KMS-11 (cell line): ENCODE data around the gene KDSR.

ENCODE experiments used
- H2AFZ ChIP-seq: fragments of 200-600 bp; sonication (generic); 2 replicates; pipeline ENCODE4 v1.6.1; 2016; ENCODE audit warnings: antibody characterized with exemption, mixed run types, low read depth
- H3K27ac ChIP-seq: fragments of 200-600 bp; sonication (generic); 2 replicates; pipeline ENCODE4 v1.6.1; 2016; ENCODE audit warnings: mild to moderate bottlenecking, mixed run types
- H3K27me3 ChIP-seq: fragments of 200-600 bp; sonication (generic); 2 replicates; pipeline ENCODE4 v1.6.1; 2017; ENCODE audit warnings: mild to moderate bottlenecking, low read depth, mixed run types, moderate library complexity; ENCODE audit not compliant: insufficient read depth
- H3K36me3 ChIP-seq: fragments of 200-600 bp; sonication (generic); 2 replicates; pipeline ENCODE4 v1.6.1; 2017; ENCODE audit warnings: mild to moderate bottlenecking, mixed run types; ENCODE audit not compliant: insufficient read depth
- H3K4me1 ChIP-seq: fragments of 200-600 bp; sonication (generic); 2 replicates; pipeline ENCODE4 v1.6.1; 2016; ENCODE audit warnings: mild to moderate bottlenecking, low read depth, mixed run types; ENCODE audit not compliant: poor library complexity, severe bottlenecking
- H3K4me2 ChIP-seq: fragments of 200-600 bp; sonication (generic); 2 replicates; pipeline ENCODE4 v1.7.0; 2016; ENCODE audit warnings: mild to moderate bottlenecking, mixed run types
- H3K4me3 ChIP-seq: fragments of 200-600 bp; sonication (generic); IDR thresholded peaks from 2 replicates; pipeline ENCODE4 v1.6.1; 2017; ENCODE audit warnings: low read depth, low read length, mixed read lengths; ENCODE audit not compliant: insufficient read depth
- H3K79me2 ChIP-seq: fragments of 200-600 bp; sonication (generic); 2 replicates; pipeline ENCODE4 v1.6.1; 2016; ENCODE audit warnings: low read depth, mixed run types; ENCODE audit not compliant: insufficient read depth
- H3K9ac ChIP-seq: fragments of 200-600 bp; sonication (generic); 2 replicates; pipeline ENCODE4 v1.6.1; 2016; ENCODE audit warnings: mild to moderate bottlenecking, mixed run types
- H4K20me1 ChIP-seq: fragments of 200-600 bp; sonication (generic); 2 replicates; pipeline ENCODE4 v1.6.1; 2016; ENCODE audit warnings: mild to moderate bottlenecking, mixed run types; ENCODE audit not compliant: insufficient read depth
- TF ChIP-seq, protein P1 (sequence below): fragments of 200-600 bp; sonication (generic); conservative IDR thresholded peaks from 2 replicates; pipeline ENCODE4 v1.6.1; 2017; ENCODE audit warnings: low read depth, mild to moderate bottlenecking, antibody characterized with exemption, low read length, moderate library complexity, mixed read lengths

Gene KDSR

DNA sequence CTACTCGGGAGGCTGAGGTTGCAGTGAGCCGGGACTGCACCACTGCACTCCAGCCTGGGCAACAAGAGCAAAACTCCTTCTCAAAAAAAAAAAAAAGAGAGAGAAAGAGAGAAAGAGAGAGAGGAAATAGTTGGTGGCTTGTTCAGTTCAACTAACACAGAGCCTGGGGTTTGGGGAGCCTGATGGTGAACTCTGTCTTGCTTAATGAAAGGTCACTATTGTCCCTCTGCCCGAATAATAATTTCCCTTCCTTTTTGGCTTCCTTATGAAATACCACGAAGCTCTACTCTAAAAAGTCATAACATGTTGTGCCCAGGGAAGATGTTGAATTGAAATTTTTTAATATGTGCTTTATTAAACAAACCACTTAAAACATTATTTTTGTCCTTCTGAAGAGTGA lies 64.8 kb downstream of the KDSR start:
- Histone ChIP-seq H3K4me2 (no peak overlapping the region), H3K79me2 (peaks cover 91% of the 10 kb centered on the region; the same call in 1 of the 2 replicates), H3K36me3 (no peaks in the 10 kb centered on the region)

GRCh38 chr18:63301434-63301833 lies 65.6 kb downstream of the KDSR start:
- Histone ChIP-seq H3K4me3 (no peak overlapping the region), H3K4me2 (no peak overlapping the region), H4K20me1 (no peaks in the 10 kb centered on the region), H2AFZ (no peak overlapping the region), H3K27ac (no peak overlapping the region), H3K9ac (no peak overlapping the region), H3K79me2 (peaks cover 84% of the 10 kb centered on the region; the same call in 1 of the 2 replicates), H3K27me3 (no peaks in the 10 kb centered on the region), H3K36me3 (no peaks in the 10 kb centered on the region), H3K4me1 (peaks cover 67% of the 10 kb centered on the region)
- TF ChIP-seq, protein P1, sequence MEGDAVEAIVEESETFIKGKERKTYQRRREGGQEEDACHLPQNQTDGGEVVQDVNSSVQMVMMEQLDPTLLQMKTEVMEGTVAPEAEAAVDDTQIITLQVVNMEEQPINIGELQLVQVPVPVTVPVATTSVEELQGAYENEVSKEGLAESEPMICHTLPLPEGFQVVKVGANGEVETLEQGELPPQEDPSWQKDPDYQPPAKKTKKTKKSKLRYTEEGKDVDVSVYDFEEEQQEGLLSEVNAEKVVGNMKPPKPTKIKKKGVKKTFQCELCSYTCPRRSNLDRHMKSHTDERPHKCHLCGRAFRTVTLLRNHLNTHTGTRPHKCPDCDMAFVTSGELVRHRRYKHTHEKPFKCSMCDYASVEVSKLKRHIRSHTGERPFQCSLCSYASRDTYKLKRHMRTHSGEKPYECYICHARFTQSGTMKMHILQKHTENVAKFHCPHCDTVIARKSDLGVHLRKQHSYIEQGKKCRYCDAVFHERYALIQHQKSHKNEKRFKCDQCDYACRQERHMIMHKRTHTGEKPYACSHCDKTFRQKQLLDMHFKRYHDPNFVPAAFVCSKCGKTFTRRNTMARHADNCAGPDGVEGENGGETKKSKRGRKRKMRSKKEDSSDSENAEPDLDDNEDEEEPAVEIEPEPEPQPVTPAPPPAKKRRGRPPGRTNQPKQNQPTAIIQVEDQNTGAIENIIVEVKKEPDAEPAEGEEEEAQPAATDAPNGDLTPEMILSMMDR, result no peak

More for the DNA sequence above, 64.8 kb downstream of the KDSR start:
- Histone ChIP-seq H4K20me1 (no peaks in the 10 kb centered on the region), H3K27ac (no peak overlapping the region), H2AFZ (no peak overlapping the region), H3K4me1 (peaks cover 73% of the 10 kb centered on the region), H3K4me3 (no peak overlapping the region), H3K9ac (no peak overlapping the region), H3K27me3 (no peaks in the 10 kb centered on the region)
- TF ChIP-seq, protein P1, result no peak

DNA sequence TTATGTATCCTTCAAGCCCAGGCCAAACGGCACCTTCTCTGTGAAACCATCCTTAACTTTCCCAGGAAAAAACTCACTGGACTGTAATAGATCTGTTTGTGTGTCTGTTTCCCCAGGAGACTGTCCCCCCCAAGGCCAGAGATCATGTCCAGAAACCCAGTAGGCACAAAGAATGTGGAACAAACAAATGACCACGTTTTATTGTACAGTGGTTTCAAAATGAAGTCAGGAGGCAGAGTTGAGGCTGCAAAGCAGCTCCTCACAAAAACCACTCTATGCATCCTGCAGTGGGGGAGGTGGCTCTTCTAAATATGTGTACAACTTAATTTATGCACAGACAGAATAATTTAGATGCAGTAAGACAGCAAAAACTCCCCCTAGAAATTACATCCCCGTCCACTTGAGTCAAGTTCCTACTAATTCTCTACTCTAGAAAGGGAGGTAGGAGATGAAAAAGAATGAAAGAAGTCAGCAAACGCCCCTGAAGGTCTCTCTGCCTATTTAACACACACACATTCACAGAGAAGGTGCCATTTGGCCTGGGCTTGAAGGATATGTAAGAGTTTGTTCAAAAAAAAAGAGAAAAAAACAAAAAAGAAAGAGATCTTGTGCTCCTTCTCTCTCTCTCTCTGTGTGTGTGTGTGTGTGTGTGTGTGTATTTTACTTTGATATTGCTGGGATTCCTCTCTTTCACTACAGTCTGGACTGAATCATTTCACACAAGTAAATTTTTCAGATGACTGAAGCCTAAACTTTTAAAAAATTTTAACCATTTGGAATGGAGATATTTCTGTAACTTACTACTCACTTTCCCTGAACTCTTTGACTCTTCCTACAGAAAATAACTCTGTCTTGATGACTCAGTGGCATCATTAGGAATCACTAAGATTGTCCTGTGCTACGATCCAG lies 66.9 kb downstream of the KDSR start:
- H3K27me3 ChIP-seq, result no peaks in the 10 kb centered on the region
- H3K4me2 ChIP-seq, result peak overlapping the region; percentile 91
- H4K20me1 ChIP-seq, result no peaks in the 10 kb centered on the region
- TF ChIP-seq, protein P1, result no peak
- H3K9ac ChIP-seq, result peak overlapping the region; percentile 40; the same call in 1 of the 2 replicates
- H3K36me3 ChIP-seq, result no peaks in the 10 kb centered on the region
- H3K79me2 ChIP-seq, result peaks cover 75% of the 10 kb centered on the region; the same call in 1 of the 2 replicates
- peak overlapping the region; percentile 82 for H3K27ac ChIP-seq
- H2AFZ ChIP-seq, result peak overlapping the region; percentile 42
- H3K4me3 ChIP-seq, result no peak overlapping the region
- peaks cover 63% of the 10 kb centered on the region for H3K4me1 ChIP-seq

DNA sequence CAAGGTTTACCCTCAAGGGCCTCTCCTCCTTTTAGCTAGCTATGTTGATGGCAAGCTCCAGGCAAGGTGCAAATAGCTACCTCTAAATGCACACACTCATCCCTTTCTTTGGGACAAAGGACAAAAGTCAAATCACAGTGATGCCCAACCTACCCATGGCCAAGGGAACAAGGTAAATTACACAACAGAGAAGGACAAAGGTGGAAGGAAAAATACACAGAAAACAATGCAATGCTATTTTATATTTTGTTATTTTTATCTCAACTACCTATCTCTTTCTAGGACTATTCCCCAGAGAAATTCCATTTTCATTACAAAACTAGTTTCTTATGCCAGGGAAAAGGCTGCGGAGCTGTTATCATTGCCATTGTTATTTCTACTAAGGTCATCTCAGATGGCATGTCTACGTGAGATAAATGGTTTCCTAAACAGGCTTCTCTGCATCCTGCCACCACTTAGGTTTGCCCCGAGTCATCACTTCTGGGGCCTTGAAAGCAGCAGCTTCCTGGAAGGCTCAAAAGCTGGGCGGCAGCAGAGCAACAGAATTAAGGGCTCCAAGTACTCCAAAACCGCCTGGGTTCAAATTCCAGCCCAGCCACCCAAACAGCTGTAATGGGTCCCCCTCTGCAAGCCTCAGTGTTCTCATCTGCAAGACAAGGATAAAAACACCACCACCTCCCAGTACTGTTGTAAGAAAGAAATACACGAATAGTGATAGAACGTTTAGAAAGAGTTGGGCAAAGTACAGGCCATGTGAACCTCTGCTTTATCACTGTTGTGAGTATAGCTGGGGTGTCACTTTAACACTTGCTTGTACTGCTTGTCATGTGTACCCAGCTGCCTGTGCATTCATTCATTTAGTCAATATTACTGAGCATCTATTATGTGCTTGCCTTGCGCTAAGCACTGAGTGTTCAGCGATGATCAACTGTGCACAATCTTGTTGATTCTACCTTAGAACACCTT lies 68.3 kb downstream of the KDSR start:
- Histone ChIP-seq H2AFZ (no peak overlapping the region), H3K4me1 (peaks cover 50% of the 10 kb centered on the region), H3K36me3 (0 out of 2 replicates have a peak, but pooled peaks cover 3% of the 10 kb centered on the region), H3K4me3 (no peak overlapping the region), H4K20me1 (no peaks in the 10 kb centered on the region), H3K79me2 (peaks cover 62% of the 10 kb centered on the region; the same call in 1 of the 2 replicates), H3K27me3 (no peaks in the 10 kb centered on the region), H3K4me2 (peak overlapping the region; percentile 91; the same call in 1 of the 2 replicates), H3K9ac (no peak overlapping the region), H3K27ac (peak overlapping the region; percentile 82; the same call in 1 of the 2 replicates)
- TF ChIP-seq, protein P1, result no peak
